Measurements from ENCODE around the gene LSM14A. TPM values are rescaled to one million over a fixed set of nuclear protein-coding genes. Genes with fewer than 3 reads are reported as not detected.
A peak's percentile ranks its signal among the peaks of the same experiment; 100 is the strongest.

Gene LSM14A
- total and polyA plus RNA-seq, 2 donors (not counting 1 experiment from before 2014, with no cell fraction given), result 82.2 to 97.8 TPM

GRCh38 chr19:34274827-34275625 lies 102.7 kb downstream of the LSM14A start:
- DNase-seq (ENCODE audit: low read depth in 2 of 2), result peak; percentile 87 to 97
- Histone ChIP-seq H3K36me3 (ENCODE audit: control insufficient read depth, insufficient read depth, low read length) (no peaks in the 10 kb centered on the region), H3K4me3 (replicated peaks in 1 of 4; ENCODE audit: control extremely low read depth in 1 of 4, insufficient read depth in 1 of 4, low read depth in 3 of 4, low read length in 4 of 4) (peak overlapping the region in 2 of 4 experiments; percentile 10 to 18), H3K9ac (ENCODE audit: insufficient read depth, low read length) (no peak overlapping the region), H2AFZ (ENCODE audit: low read length) (no peak overlapping the region), H4K20me1 (ENCODE audit: control insufficient read depth, extremely low read depth, insufficient read depth, low read length) (no peaks in the 10 kb centered on the region), H3K27ac (ENCODE audit: insufficient read depth, low read length) (peak overlapping the region; percentile 70), H3K4me1 (ENCODE audit: control insufficient read depth, extremely low read depth, insufficient read depth, low read length) (peaks cover 16% of the 10 kb centered on the region), H3K4me2 (ENCODE audit: extremely low read depth, insufficient read depth, low read length) (peak overlapping the region; percentile 77), H3K79me2 (ENCODE audit: control insufficient read depth, insufficient read depth, low read length) (peaks cover 13% of the 10 kb centered on the region), H3K9me3 (ENCODE audit: control insufficient read depth, insufficient read depth, low read depth, low read length) (no peaks in the 10 kb centered on the region), H3K27me3 (ENCODE audit: control insufficient read depth, insufficient read depth, low read length) (no peaks in the 10 kb centered on the region)
- TF ChIP-seq, protein P1, sequence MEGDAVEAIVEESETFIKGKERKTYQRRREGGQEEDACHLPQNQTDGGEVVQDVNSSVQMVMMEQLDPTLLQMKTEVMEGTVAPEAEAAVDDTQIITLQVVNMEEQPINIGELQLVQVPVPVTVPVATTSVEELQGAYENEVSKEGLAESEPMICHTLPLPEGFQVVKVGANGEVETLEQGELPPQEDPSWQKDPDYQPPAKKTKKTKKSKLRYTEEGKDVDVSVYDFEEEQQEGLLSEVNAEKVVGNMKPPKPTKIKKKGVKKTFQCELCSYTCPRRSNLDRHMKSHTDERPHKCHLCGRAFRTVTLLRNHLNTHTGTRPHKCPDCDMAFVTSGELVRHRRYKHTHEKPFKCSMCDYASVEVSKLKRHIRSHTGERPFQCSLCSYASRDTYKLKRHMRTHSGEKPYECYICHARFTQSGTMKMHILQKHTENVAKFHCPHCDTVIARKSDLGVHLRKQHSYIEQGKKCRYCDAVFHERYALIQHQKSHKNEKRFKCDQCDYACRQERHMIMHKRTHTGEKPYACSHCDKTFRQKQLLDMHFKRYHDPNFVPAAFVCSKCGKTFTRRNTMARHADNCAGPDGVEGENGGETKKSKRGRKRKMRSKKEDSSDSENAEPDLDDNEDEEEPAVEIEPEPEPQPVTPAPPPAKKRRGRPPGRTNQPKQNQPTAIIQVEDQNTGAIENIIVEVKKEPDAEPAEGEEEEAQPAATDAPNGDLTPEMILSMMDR (conservative IDR thresholded peaks at IDR 0.05 in 1 of 2, IDR thresholded peaks at IDR 0.05 in 1 of 2; ENCODE audit: low read depth in 1 of 2, low read length in 2 of 2), result peak in 1 of 2 donors; percentile 17
- no peak for TF ChIP-seq EZH2 (IDR thresholded peaks at IDR 0.05; ENCODE audit: low read length, missing control alignments)

GRCh38 chr19:34275705-34276104 lies 103.4 kb downstream of the LSM14A start:
- H3K9me3 ChIP-seq (ENCODE audit: control insufficient read depth, insufficient read depth, low read depth, low read length), result no peaks in the 10 kb centered on the region
- no peaks in the 10 kb centered on the region for H3K36me3 ChIP-seq (ENCODE audit: control insufficient read depth, insufficient read depth, low read length)
- peaks cover 13% of the 10 kb centered on the region for H3K4me1 ChIP-seq (ENCODE audit: control insufficient read depth, extremely low read depth, insufficient read depth, low read length)
- no peak overlapping the region for H3K4me2 ChIP-seq (ENCODE audit: extremely low read depth, insufficient read depth, low read length)
- H3K9ac ChIP-seq (ENCODE audit: insufficient read depth, low read length), result no peak overlapping the region
- peaks cover 8% of the 10 kb centered on the region for H3K79me2 ChIP-seq (ENCODE audit: control insufficient read depth, insufficient read depth, low read length)
- H3K4me3 ChIP-seq (replicated peaks in 1 of 4; ENCODE audit: control extremely low read depth in 1 of 4, insufficient read depth in 1 of 4, low read depth in 3 of 4, low read length in 4 of 4), result no peak overlapping the region
- H4K20me1 ChIP-seq (ENCODE audit: control insufficient read depth, extremely low read depth, insufficient read depth, low read length), result no peaks in the 10 kb centered on the region
- no peak overlapping the region for H3K27ac ChIP-seq (ENCODE audit: insufficient read depth, low read length)
- no peak for DNase-seq (ENCODE audit: low read depth in 2 of 2)
- no peaks in the 10 kb centered on the region for H3K27me3 ChIP-seq (ENCODE audit: control insufficient read depth, insufficient read depth, low read length)
- TF ChIP-seq EZH2 (IDR thresholded peaks at IDR 0.05; ENCODE audit: low read length, missing control alignments), result no peak
- TF ChIP-seq, protein P1 (conservative IDR thresholded peaks at IDR 0.05 in 1 of 2, IDR thresholded peaks at IDR 0.05 in 1 of 2; ENCODE audit: low read depth in 1 of 2, low read length in 2 of 2), result no peak
- no peak overlapping the region for H2AFZ ChIP-seq (ENCODE audit: low read length)

DNA sequence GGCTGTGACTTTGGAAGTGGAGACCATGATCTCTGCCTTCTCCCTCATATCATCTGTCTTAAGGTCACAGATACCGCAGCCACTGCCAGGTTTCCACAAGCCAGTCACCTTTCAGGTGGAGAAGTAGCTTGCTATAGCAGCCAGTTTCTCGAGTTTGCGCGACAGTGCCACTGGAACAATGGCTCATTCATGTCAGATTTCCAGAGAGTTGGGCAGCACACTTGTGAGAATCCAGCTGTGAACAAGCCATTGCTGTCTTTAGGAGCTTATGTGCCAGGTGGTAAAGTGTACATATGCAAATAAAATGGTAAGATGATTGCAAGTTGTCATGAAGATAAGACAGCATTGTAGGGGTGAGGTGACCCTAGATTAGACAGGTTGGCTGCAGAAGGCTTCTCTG lies 104.3 kb downstream of the LSM14A start:
- Histone ChIP-seq H3K4me3 (replicated peaks in 1 of 4; ENCODE audit: control extremely low read depth in 1 of 4, insufficient read depth in 1 of 4, low read depth in 3 of 4, low read length in 4 of 4) (no peak overlapping the region), H3K9me3 (ENCODE audit: control insufficient read depth, insufficient read depth, low read depth, low read length) (no peaks in the 10 kb centered on the region), H3K27ac (ENCODE audit: insufficient read depth, low read length) (no peak overlapping the region), H3K9ac (ENCODE audit: insufficient read depth, low read length) (no peak overlapping the region), H4K20me1 (ENCODE audit: control insufficient read depth, extremely low read depth, insufficient read depth, low read length) (no peaks in the 10 kb centered on the region), H3K36me3 (ENCODE audit: control insufficient read depth, insufficient read depth, low read length) (no peaks in the 10 kb centered on the region), H3K4me1 (ENCODE audit: control insufficient read depth, extremely low read depth, insufficient read depth, low read length) (peaks cover 13% of the 10 kb centered on the region), H3K4me2 (ENCODE audit: extremely low read depth, insufficient read depth, low read length) (no peak overlapping the region), H3K79me2 (ENCODE audit: control insufficient read depth, insufficient read depth, low read length) (peaks cover 10% of the 10 kb centered on the region), H3K27me3 (ENCODE audit: control insufficient read depth, insufficient read depth, low read length) (no peaks in the 10 kb centered on the region), H2AFZ (ENCODE audit: low read length) (no peak overlapping the region)
- no peak for TF ChIP-seq EZH2 (IDR thresholded peaks at IDR 0.05; ENCODE audit: low read length, missing control alignments)
- TF ChIP-seq, protein P1 (conservative IDR thresholded peaks at IDR 0.05 in 1 of 2, IDR thresholded peaks at IDR 0.05 in 1 of 2; ENCODE audit: low read depth in 1 of 2, low read length in 2 of 2), result no peak
- DNase-seq (ENCODE audit: low read depth in 2 of 2), result no peak
